Stimulated activated CD8-positive, alpha-beta memory T cell treated with anti-CD3 and anti-CD28 coated beads, Interleukin-12 subunit alpha, Interleukin-12 subunit beta, amount 100 ng/mL, for 4 hours (primary cell): ENCODE results near the gene SLC11A1.

Experiments
- DNase-seq: peaks from one replicate; pipeline ENCODE4 v3.0.0-alpha.2; 2020; ENCODE audit warnings: low read depth

The SLC11A1 gene, protein sequence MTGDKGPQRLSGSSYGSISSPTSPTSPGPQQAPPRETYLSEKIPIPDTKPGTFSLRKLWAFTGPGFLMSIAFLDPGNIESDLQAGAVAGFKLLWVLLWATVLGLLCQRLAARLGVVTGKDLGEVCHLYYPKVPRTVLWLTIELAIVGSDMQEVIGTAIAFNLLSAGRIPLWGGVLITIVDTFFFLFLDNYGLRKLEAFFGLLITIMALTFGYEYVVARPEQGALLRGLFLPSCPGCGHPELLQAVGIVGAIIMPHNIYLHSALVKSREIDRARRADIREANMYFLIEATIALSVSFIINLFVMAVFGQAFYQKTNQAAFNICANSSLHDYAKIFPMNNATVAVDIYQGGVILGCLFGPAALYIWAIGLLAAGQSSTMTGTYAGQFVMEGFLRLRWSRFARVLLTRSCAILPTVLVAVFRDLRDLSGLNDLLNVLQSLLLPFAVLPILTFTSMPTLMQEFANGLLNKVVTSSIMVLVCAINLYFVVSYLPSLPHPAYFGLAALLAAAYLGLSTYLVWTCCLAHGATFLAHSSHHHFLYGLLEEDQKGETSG

DNA sequence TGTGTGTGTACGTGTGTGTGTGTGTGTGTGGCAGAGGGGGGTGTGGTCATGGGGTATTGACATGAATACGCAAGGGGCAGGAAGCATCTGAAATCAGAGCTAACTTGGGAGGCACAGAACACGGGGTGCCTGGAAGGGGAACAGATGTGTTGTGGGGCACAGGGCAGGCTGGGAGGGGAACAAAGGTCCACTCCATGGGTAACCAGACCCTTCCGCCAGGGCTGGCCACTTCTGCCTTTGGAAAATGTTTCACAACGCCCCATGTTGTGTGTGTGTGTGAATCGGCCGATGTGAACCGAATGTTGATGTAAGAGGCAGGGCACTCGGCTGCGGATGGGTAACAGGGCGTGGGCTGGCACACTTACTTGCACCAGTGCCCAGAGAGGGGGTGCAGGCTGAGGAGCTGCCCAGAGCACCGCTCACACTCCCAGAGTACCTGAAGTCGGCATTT is at the start of gene SLC11A1:
TSS of gene SLC11A1 (plus strand) at position 358 of the 451 bp plus-strand sequence. CDS start 96 bp downstream, outside the sequence.
- no peak for DNase-seq

DNA sequence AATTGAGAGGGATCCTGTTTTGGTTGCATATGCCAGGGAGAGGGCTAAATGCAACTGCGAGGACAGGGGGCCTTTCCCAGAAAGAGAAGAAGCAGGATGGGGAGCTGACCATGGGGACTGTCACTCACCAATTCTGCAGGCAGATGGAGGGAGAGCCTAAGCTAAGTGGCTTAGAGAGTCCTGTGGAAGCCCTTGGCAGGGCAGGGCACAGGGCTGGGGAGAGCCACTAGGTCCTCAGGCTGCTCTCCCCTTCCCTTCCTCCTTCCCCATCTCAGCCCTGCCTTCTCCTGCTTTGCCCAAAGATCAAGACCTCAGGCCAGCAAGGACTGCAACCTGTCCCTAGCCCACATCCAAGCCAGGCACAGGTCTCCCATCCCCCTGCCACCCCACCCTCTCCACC is 49.8 kb upstream of the SLC11A1 start:
- no peak for DNase-seq

DNA sequence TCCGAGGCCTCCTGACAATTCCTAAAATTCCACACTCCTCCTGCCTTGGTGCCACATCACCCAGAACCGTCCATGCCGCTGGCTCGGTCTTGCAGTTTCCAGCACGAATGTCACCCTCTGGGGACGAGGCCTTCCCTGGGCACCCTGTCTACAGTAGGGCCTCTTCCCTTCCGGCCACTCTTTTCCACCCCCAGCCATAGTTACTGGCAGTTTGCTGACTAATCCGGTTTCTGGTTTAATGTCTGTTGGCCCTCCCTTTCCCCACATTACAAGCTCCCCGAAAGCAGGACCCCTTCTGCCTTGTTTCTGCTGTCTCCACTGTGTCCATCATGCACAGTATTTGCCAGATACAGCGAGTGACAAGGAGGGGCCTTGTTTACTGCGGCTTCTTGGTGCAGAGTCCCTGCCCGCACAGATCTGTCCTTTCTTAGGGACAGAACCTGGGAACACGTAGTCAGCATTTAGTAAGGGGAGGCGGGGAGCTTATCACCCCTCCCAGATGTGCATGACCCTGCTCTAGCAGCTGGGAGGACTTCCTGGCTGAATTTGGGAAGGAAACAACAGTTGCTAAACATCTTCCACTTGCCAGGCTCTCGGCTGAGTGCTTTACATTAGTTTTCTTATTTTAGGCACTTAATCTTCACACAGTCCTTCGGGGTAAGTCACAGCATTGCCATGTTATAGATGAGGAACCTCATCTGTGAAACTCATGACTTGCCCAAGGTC is 49.0 kb upstream of the SLC11A1 start:
- no peak for DNase-seq

DNA sequence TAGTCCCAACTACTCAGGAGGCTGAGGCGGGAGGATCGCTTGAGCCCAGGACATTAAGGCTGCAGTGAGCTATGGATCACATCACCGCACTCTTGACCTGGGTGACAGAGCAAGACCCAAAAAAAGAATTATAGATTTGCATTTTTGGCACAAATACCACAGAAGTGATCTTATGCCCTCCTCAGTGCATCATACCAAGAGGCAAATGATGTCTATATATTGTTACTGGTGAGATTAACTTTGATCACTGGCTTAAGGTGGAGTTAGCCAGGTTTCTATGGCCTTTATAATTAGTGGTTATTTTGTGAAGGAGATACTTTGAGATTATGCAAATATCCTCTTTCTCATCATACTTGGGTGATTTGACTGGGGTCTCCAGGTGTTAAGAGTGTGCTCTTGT is 47.5 kb upstream of the SLC11A1 start:
- DNase-seq = no peak

DNA sequence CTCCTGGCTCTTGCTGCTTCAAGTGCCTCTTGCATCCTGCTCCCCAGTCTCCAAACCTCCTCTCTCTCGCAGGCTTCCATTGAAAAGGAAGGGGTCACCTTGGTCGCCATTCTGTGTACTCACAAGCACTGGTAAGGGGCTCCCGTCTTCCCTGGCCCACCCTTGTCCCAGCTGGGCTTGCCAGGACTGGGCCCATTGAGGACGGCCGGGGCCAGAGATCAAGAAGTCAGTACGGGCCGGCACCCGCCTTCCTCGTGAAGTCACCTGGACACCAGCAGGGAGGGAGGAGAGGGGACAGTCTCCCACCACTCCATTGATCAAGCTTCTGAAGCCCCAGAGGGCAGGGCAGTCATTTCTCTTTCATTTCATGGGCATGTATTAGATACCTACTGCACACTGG is 41.4 kb upstream of the SLC11A1 start:
- DNase-seq = no peak

DNA sequence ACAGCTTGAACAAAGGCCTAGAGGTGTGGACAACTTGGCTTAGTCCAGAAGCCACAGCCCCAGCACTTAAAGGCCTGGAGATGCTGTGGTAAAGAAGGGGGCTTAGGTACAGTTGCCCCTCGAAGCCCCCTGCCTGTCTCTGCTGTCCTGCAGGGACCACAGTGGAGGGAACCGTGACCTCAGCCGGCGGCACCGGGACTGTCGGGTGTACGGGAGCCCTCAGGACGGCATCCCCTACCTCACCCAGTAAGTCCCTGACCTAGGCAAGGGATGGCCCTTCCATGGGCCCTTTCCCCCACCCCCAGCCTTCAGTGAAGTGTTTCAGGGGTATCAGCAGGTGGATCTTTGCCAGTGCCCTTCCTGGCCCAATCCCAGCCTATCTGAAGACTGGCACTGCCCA is 40.7 kb upstream of the SLC11A1 start:
- no peak for DNase-seq

GRCh38 chr2:218342837-218343236 is 39.2 kb upstream of the SLC11A1 start:
- DNase-seq = no peak

GRCh38 chr2:218343591-218343990 is 38.5 kb upstream of the SLC11A1 start:
- no peak for DNase-seq

DNA sequence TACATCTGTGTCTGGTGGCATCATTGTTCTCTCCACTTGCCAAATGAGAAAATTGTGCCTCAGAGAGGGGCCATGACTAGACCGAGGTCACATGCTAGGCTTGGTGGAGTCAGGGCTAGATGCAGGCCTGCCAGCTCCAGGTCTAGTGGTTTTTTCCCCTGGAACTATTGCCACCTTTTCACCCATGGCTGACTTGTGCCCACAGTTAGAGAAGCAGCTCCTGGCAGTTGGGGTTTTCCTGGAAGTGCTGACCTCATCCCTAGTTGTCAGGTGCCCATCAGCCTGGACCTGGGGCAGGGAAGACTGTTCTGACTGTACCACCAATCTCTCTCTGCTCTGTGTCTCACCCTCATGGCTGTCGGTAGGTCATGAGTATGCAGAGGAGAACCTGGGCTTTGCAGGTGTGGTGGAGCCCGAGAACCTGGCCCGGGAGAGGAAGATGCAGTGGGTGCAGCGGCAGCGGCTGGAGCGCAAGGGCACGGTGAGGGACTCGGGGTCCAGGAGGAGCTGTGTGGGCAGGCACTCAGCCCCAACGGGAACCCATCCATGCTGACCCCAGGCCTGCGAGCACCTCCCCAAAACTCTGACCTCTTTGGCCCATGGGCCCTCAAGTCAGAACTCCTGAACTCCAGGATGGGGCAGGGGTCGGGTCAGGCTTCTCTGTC is 37.9 kb upstream of the SLC11A1 start:
- no peak for DNase-seq

DNA sequence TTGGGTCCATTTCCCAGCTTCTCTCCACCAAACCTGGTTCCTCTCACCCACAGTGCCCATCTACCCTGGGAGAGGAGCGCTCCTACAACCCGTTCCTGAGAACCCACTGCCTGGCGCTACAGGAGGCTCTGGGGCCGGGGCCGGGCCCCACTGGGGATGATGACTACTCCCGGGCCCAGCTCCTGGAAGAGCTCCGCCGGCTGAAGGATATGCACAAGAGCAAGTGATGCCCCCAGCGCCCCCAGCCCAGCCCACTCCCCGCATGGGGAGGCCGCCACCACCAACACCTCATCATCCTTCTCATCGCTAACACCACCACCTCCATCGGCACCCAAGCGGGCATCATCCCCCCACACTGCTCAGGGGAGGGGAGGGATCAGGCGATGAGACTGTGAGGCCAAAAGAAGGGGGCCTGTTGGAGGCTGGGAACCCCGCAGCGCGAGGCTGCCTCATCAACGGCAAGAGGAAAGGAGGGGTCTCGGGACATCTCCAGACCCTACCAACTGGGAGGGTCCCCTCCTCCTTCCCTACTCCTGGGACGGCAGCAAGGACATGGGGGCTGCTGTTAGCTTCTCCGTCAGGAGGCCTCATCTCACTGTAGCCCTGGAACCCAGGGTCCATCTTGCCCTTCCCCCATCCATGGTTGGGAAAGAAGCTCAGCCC is 37.2 kb upstream of the SLC11A1 start:
- DNase-seq = no peak

DNA sequence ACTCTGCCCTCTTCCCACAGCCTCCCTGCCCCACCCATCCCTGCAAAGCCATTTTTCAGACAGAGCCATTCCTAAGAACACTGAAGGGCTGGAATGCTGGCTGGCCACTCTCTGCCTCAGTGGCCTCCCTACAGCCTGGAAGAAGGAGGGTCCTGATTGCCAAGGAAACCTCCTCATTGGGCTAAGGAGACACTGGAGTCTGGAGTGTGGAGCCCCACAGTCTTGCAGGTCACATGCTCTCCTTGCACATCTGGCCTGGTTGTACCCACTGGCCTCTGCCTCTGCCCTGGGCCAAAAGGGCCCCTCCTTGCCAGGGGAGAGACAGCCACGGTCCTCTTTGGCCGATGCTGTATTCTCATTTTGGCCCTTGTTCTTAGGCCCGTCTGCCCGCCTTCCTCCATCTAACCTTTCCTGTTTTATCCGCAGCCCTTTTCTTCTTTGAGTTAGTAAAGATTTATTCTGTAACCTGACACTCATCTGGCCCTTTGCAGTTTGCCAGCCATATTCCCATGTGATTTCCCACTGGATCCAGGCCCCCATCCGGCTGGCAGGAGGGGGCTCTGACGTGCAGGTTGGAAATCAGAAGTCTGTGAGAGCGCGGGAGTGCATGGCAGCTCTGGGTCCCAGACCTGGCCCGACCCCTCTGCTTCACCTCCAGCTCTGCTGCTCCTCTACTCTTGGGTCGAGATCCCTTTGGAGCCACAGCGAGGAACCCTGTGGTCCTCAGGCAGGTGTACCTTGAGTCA is 36.4 kb upstream of the SLC11A1 start:
- no peak for DNase-seq

DNA sequence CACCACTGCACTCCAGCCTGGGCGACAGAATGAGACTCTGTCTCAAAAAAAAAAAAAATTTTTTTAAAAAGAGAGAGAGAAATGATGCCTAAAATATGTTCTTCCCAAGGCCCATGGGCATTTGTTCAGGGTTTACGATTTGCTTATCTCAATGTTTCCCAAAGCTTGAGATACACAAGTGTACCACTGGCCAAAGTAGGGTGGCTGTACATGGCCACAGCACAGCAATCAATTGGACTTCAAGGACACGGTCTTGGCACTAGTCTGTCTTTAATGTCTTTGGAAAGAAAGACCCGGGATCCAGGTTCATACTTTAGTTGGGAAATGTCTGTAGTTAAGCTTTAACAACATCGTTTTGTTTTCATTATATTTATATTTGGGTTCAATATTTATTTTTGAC is 34.9 kb upstream of the SLC11A1 start:
- DNase-seq = no peak

GRCh38 chr2:218354045-218354444 is 28.0 kb upstream of the SLC11A1 start:
- DNase-seq = no peak

GRCh38 chr2:218354850-218355443 is 27.1 kb upstream of the SLC11A1 start:
- DNase-seq = no peak

GRCh38 chr2:218357236-218358177 is 24.6 kb upstream of the SLC11A1 start:
- DNase-seq = no peak

DNA sequence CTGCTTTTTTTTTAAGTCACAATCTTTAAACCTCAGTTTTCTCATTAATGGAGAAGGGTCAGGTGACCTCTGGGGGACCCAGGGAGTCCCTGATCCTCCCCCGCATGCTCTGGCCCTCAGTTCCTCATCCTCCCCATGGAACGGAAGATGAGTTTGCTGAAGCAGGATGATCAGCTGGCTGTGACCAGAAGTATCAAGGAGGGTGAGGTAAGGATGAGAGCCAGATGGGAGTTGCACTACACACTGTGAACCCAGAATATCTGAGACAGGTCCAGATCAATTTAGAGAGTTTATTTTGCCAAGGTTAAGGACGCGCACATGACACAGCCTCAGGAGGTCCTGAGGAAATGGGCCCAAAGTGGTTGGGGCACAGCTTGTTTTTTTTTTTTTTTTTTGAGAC is 21.6 kb upstream of the SLC11A1 start:
- no peak for DNase-seq

GRCh38 chr2:218362606-218363005 is 19.5 kb upstream of the SLC11A1 start:
- DNase-seq = no peak

DNA sequence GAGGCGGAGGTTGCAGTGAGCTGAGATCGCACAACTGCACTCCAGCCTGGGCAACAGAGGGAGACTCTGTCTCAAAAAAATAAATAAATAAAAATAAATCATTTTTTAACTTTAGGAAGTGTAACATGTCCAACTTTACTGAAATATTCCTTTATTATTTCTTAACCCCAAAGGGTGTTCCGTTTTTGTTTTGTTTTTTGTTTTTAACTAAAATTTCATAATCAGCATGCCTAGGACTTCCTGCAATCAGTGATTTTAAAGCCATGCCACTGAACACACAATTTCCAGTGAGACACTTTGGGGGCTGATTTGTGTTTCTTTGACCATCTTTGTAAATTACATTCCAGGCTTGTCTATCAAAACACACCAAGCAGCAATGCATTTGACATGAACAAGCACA is 18.3 kb upstream of the SLC11A1 start:
- no peak for DNase-seq

- no peak for DNase-seq
Observed at GRCh38 chr2:218364196-218364595, 17.9 kb upstream of the SLC11A1 start.
